Ishikawa (cell line): ENCODE data around the gene SERGEF.

Experiments
- CEBPB ChIP-seq: IDR thresholded peaks from 2 replicates; pipeline ENCODE4 v1.6.1; 2012
- CREB1 ChIP-seq: IDR thresholded peaks from 2 replicates; pipeline ENCODE4 v1.6.1; 2012; ENCODE audit warnings: low read depth
- EGR1 ChIP-seq: IDR thresholded peaks from 2 replicates; pipeline ENCODE4 v1.6.1; 2012
- EP300 ChIP-seq: IDR thresholded peaks from 2 replicates; pipeline ENCODE4 v1.6.1; 2012; ENCODE audit warnings: borderline replicate concordance
- FOXM1 ChIP-seq: IDR thresholded peaks from 2 replicates; pipeline ENCODE4 v1.6.1; 2012; ENCODE audit warnings: low read depth, borderline replicate concordance
- NFIC ChIP-seq: IDR thresholded peaks from 2 replicates; pipeline ENCODE4 v1.6.1; 2012
- RAD21 ChIP-seq: IDR thresholded peaks from 2 replicates; pipeline ENCODE4 v1.6.1; 2012; ENCODE audit warnings: low read depth
- TCF12 ChIP-seq: IDR thresholded peaks from 2 replicates; pipeline ENCODE4 v1.6.1; 2012; ENCODE audit warnings: low read depth
- TEAD4 ChIP-seq: IDR thresholded peaks from 2 replicates; pipeline ENCODE4 v1.6.1; 2012
- YY1 ChIP-seq: IDR thresholded peaks from 2 replicates; pipeline ENCODE4 v1.6.1; 2012; ENCODE audit warnings: low read depth
- TF ChIP-seq, protein P1 (sequence below): IDR thresholded peaks from 2 replicates; pipeline ENCODE4 v1.6.1; 2012
- TF ChIP-seq, protein P2 (sequence below): IDR thresholded peaks from 2 replicates; pipeline ENCODE4 v1.6.1; 2012; ENCODE audit warnings: low read depth, mild to moderate bottlenecking

DNA sequence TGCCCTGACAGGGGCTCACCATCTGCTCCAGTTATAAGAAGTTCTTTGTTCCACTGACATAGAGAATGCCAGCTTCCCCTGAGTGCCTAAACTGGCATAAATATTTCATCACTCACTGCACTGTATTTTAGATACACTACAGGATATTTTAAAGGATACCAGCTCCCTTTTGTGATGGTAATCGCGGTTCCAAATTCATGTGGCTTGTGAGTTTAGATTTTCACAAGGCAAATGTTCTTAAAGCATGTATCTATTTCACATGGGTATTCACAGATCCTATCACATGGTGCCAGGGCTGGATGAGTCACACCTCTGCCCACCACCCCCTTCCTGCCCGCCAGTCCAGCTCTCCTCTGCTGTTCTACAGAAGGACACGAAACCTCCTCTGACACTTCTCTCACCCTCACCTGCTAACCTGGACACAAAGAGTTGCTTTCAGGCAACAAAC, 172.7 kb downstream of the SERGEF start:
- TF ChIP-seq, protein P1, sequence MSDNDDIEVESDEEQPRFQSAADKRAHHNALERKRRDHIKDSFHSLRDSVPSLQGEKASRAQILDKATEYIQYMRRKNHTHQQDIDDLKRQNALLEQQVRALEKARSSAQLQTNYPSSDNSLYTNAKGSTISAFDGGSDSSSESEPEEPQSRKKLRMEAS, result no peak
- TF ChIP-seq, protein P2, sequence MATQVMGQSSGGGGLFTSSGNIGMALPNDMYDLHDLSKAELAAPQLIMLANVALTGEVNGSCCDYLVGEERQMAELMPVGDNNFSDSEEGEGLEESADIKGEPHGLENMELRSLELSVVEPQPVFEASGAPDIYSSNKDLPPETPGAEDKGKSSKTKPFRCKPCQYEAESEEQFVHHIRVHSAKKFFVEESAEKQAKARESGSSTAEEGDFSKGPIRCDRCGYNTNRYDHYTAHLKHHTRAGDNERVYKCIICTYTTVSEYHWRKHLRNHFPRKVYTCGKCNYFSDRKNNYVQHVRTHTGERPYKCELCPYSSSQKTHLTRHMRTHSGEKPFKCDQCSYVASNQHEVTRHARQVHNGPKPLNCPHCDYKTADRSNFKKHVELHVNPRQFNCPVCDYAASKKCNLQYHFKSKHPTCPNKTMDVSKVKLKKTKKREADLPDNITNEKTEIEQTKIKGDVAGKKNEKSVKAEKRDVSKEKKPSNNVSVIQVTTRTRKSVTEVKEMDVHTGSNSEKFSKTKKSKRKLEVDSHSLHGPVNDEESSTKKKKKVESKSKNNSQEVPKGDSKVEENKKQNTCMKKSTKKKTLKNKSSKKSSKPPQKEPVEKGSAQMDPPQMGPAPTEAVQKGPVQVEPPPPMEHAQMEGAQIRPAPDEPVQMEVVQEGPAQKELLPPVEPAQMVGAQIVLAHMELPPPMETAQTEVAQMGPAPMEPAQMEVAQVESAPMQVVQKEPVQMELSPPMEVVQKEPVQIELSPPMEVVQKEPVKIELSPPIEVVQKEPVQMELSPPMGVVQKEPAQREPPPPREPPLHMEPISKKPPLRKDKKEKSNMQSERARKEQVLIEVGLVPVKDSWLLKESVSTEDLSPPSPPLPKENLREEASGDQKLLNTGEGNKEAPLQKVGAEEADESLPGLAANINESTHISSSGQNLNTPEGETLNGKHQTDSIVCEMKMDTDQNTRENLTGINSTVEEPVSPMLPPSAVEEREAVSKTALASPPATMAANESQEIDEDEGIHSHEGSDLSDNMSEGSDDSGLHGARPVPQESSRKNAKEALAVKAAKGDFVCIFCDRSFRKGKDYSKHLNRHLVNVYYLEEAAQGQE, result no peak
- TF ChIP-seq TEAD4, result no peak
- TF ChIP-seq EP300, result no peak
- TF ChIP-seq RAD21, result no peak
- no peak for TF ChIP-seq NFIC
- no peak for TF ChIP-seq CEBPB
- TF ChIP-seq CREB1, result no peak
- no peak for TF ChIP-seq EGR1
- TF ChIP-seq TCF12, result no peak
- no peak for TF ChIP-seq YY1
- no peak for TF ChIP-seq FOXM1
